Thymus (tissue), 11 donors: Measurements from ENCODE around the gene ZDHHC8. TPM values are rescaled to one million over a fixed set of nuclear protein-coding genes. Genes with fewer than 3 reads are reported as not detected.

Experiments used
- DNase-seq, 9 donors: peaks; one replicate each; pipeline ENCODE4 v3.0.0-alpha.2; 2013; ENCODE audit warnings: low spot score in 9 of 9, low read depth in 6 of 9, missing footprints in 1 of 9
- H3K27ac ChIP-seq, 2 donors: one replicate each; pipeline ENCODE4 v1.5.1; 2013; ENCODE audit warnings: control low read depth in 1 of 2, low read depth in 1 of 2, low read length in 1 of 2, mild to moderate bottlenecking in 1 of 2, moderate library complexity in 1 of 2
- H3K27me3 ChIP-seq, 2 donors: one replicate each; pipeline ENCODE4 v1.5.1; 2013; ENCODE audit warnings: low read length in 1 of 2; ENCODE audit not compliant: control insufficient read depth in 2 of 2, insufficient read depth in 1 of 2
- H3K36me3 ChIP-seq, 2 donors: one replicate each; pipeline ENCODE4 v1.5.1; 2013; ENCODE audit warnings: low read length in 1 of 2, mild to moderate bottlenecking in 1 of 2, moderate library complexity in 1 of 2; ENCODE audit not compliant: control insufficient read depth in 2 of 2, insufficient read depth in 2 of 2
- H3K4me1 ChIP-seq, 2 donors: one replicate each; pipeline ENCODE4 v1.5.1; 2013; ENCODE audit warnings: low read length in 2 of 2; ENCODE audit not compliant: control insufficient read depth in 2 of 2, insufficient read depth in 2 of 2
- H3K4me3 ChIP-seq, 2 donors: one replicate each; pipeline ENCODE4 v1.5.1; 2013; ENCODE audit warnings: low read length in 2 of 2, control low read depth in 1 of 2, mild to moderate bottlenecking in 1 of 2
- H3K9me3 ChIP-seq, 2 donors: one replicate each; pipeline ENCODE4 v1.5.1; 2013; ENCODE audit warnings: low read length in 1 of 2, mild to moderate bottlenecking in 1 of 2; ENCODE audit not compliant: control insufficient read depth in 2 of 2, insufficient read depth in 1 of 2
- WGBS: extraction: QIAGEN DNeasy Blood & Tissue Kit; methylation state at CpG from one replicate; pipeline ENCODE4 v1.1.7; 2013; 5-methylcytosine and 5-hydroxymethylcytosine counted together
- polyA plus RNA-seq: library from polyadenylated mRNA; stranded (reverse); fragments of 200-250 nt; gene quantifications from one replicate; pipeline ENCODE4 v1.2.3, GENCODE V29; 2013
- total RNA-seq: library from RNA; stranded (reverse); fragments of 120-200 nt; gene quantifications from one replicate; pipeline ENCODE4 v1.2.4, GENCODE V29; 2013
- donor health status: healthy.

Gene ZDHHC8
- total and polyA plus RNA-seq, 2 donors, result 7.2 to 35.1 TPM

DNA sequence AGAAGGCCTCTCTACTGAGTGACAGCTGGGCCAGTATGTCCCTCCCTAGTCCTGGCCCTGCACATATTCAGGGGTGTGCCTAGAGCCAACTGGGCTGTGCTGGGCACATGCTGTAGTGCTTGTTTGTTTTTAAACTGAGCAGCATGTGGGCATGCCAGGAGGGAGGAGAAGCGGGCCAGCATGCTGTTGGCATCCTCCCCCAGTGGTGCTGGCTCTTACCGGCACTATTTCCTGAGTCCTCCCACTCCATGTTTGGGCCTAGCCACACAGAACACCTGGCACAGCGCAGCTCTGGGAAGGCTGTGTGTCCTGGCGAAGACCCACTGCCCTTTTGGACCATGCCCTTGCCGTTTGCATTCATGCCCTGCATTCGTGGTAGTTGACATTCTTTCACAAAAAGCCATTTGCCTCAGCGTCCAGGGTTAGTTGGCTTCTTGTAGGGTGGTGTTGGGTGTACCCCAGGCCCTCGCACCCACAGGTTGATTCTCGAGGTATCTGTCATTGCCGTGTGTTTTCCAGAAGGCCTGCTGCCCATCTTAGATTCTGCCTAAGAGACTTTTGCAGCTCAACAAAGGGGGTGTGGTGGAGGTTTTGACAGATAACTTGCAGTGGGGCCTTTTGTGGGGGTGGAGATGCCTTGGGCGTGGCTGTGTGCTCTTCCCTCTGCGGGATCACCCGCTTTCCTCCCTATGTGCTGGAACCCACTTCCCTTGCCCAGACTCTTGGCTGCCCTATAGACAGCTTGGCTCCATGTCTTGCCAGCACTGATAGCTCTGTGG lies 38.0 kb upstream of the ZDHHC8 start:
- Histone ChIP-seq H3K27me3 (no peaks in the 10 kb centered on the region), H3K36me3 (peaks cover 80 to 96% of the 10 kb centered on the region in 2 donors), H3K27ac (no peak overlapping the region), H3K9me3 (peaks cover 3 to 5% of the 10 kb centered on the region in 2 donors), H3K4me3 (no peak overlapping the region), H3K4me1 (peaks cover under 1 to 7% of the 10 kb centered on the region in 2 donors)
- 98% methylated on average over 13 of the region's 13 CpGs for WGBS
- DNase-seq, result no peak

DNA sequence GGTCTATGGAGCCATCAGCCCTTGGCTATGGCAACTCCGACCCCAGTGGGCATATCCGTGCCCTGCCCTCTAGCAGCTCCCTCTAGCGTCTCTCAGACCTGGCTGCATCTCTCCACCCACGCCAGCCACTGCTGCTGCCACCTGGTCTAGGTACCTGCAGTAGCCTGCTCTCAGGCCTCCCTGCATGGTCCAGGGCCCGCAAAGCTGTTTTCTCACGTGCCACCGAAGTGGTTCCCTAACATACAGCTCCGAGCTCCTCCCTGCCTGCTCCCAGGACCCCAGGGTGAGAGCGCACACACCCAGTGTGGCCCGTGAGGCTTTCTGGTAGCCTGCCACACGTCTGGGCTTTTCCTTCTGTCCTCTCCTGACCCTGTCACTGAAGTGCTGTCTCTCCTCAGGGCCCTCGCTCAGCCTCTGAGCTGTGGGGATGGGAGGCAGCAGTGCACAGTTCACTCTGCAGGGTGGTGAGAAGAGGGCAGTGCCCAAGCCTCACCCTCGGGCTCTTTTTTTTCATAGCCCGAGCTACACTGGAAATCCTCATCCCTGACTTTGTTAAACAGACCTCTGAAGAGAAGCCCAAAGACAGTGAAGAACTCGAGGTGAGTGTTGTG lies 37.3 kb upstream of the ZDHHC8 start:
- Histone ChIP-seq H3K4me3 (no peak overlapping the region), H3K36me3 (peaks cover 76 to 96% of the 10 kb centered on the region in 2 donors), H3K9me3 (peaks cover 3 to 5% of the 10 kb centered on the region in 2 donors), H3K4me1 (peaks cover 8 to 14% of the 10 kb centered on the region in 2 donors), H3K27ac (no peak overlapping the region), H3K27me3 (no peaks in the 10 kb centered on the region)
- DNase-seq, result no peak
- 98% methylated on average over 15 of the region's 15 CpGs for WGBS

DNA sequence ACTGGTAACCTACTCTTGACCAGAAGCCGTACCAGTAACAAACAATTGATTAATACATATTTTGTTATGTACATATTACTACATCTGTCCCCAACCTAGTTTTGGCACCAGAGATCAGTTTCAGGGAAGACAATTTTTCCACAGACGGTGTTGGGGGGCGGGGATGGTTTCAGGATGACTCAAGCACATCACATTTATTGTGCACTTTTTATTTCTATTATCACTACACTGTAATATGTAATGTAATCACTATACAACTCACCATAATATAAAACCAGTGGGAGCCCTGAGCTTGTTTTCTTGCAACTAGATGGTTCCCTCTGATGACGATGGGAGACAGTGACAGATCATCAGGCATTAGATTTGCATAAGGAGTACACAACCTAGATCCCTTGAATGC lies 36.1 kb upstream of the ZDHHC8 start:
- Histone ChIP-seq H3K36me3 (peaks cover 66 to 90% of the 10 kb centered on the region in 2 donors), H3K9me3 (peaks cover 3 to 5% of the 10 kb centered on the region in 2 donors), H3K27me3 (no peaks in the 10 kb centered on the region), H3K4me3 (no peak overlapping the region), H3K4me1 (peaks cover 20 to 22% of the 10 kb centered on the region in 2 donors), H3K27ac (no peak overlapping the region)
- WGBS, result 97% methylated on average over 4 of the region's 4 CpGs
- no peak for DNase-seq

DNA sequence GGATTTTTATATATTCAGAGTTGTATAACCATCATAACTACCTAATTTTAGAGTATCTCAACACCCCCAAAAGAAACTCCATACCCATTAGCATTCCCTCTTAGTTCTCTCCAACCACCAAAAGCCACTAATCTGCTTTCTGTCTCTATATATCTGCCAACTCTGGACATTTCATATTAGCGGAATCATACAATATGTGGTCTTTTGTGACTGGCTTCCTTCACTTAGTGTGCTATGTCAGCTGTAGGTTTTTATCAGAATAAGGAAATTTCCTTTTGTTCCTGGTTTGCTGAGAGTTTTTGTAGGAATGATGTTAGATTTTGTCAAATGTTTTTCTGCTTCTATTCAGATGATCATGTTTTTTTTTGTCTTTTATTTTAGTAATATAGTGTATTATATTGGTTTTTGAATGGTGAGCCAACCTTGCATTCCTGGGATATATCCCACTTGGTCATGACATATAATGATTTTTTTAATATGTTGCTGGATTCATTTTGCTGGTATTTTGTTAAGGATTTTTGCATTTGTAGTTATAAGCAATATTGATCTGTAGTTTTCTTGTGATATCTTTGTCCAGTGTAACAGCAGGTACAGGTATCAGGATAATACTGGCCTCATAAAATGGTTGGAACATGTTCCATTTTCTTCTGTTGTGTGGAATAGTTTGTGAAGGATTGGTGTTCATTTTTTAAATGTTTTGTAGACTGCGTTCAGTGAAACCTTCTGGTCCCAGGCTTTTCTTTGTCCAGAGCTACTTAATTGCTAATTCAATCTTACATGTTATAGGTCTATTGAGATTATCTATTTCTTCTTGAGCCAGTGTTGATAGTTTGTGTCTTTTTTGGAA lies 34.8 kb upstream of the ZDHHC8 start:
- peaks cover 56 to 77% of the 10 kb centered on the region in 2 donors for H3K36me3 ChIP-seq
- no peak overlapping the region for H3K4me3 ChIP-seq
- no peak for DNase-seq
- no peaks in the 10 kb centered on the region for H3K27me3 ChIP-seq
- H3K4me1 ChIP-seq, result peaks cover 30 to 35% of the 10 kb centered on the region in 2 donors
- over 99% methylated on average over 2 of the region's 2 CpGs for WGBS
- peaks cover 3 to 5% of the 10 kb centered on the region in 2 donors for H3K9me3 ChIP-seq
- H3K27ac ChIP-seq, result no peak overlapping the region

DNA sequence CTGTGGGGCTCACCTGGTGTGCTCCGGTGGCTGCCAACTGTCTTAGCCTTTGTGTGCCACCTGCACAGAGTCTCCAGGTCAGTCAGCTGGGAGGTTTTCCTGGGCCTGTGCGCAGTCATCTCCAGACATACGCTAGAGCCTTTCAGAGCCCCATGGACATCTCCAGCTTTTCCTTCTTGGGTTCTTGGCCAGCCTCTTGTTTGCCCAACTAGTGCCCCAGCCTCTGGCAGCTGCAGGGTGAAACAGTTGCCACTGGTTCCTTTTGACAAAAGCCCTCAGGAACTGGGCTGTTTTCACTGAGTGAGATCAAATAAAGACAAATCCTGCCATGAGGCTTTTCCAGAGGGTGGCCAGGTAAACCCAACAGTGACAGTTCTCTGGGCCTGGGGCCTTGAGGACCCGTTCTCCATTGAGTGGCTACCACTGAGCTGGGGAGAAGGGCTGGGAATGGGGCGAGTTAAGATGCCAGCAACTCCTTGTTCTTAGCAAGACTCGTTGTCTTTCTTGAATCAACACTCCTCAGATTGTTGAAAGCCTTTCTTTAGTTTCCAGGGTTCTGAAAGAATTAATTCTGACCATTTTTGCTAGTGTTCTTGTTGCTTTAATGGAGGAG lies 32.4 kb upstream of the ZDHHC8 start:
- peaks cover 30 to 43% of the 10 kb centered on the region in 2 donors for H3K4me1 ChIP-seq
- peaks cover 2 to 3% of the 10 kb centered on the region in 2 donors for H3K9me3 ChIP-seq
- H3K27me3 ChIP-seq, result no peaks in the 10 kb centered on the region
- peaks cover 43 to 69% of the 10 kb centered on the region in 2 donors for H3K36me3 ChIP-seq
- DNase-seq, result no peak
- H3K27ac ChIP-seq, result peak overlapping the region; percentile 58 to 73
- no peak overlapping the region for H3K4me3 ChIP-seq
- WGBS, result 91% methylated on average over 6 of the region's 6 CpGs

DNA sequence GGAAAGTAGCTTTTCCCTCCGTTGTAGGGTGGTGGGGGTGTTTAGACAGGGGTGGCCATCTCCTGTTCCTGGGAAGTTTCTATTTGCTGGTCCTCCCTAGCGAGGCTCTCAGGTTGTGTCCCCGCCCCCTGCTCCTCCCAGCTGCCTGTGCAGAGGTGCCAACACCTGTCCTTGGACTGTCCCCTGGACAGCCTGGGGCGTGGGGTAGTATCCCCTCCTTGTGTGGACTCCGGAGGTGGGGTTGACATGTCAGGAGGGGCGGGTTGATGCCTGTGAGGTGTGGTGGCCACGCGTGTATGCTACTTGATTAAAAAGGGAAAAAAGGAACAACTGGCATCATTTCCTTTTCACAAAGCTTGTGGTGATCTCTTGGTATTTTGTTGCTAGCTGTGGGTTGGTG lies 30.0 kb upstream of the ZDHHC8 start:
- H3K27me3 ChIP-seq, result no peaks in the 10 kb centered on the region
- peaks cover 30 to 43% of the 10 kb centered on the region in 2 donors for H3K4me1 ChIP-seq
- no peak overlapping the region for H3K27ac ChIP-seq
- no peak for DNase-seq
- H3K9me3 ChIP-seq, result no peaks in the 10 kb centered on the region
- peaks cover 44 to 70% of the 10 kb centered on the region in 2 donors for H3K36me3 ChIP-seq
- no peak overlapping the region for H3K4me3 ChIP-seq
- 82% methylated on average over 8 of the region's 8 CpGs for WGBS

DNA sequence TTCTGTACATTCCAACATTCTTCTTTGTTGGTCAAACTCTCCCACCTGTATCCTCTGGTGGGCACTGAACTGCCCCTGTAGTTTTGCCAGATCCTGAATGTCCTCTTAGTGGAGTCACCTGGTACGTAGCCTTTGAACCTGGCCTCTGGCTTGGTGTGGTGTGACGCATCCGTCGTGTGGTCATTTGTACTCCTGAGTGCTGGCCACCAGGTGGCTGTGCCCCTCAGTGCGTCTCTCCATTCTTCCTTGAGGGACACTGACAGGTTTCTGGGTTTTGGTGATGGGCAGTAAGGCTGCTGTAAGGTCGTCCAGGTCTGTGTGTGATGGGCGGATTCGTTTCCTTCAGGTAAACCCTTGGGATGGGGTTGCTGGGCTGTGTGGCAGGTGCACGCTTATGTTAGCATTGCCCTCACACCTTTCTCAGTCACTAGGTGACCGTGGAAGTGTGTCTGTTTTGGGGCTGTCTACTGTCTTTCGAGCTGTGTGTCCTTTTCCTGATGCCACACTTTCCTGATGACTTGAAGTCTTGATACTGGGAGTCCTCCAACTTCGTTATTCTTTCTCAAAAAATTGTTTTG lies 29.3 kb upstream of the ZDHHC8 start:
- H3K27me3 ChIP-seq, result no peaks in the 10 kb centered on the region
- H3K36me3 ChIP-seq, result peaks cover 50 to 70% of the 10 kb centered on the region in 2 donors
- DNase-seq, result no peak
- WGBS, result 97% methylated on average over 12 of the region's 12 CpGs
- H3K4me1 ChIP-seq, result peaks cover 30 to 43% of the 10 kb centered on the region in 2 donors
- no peak overlapping the region for H3K27ac ChIP-seq
- no peak overlapping the region for H3K4me3 ChIP-seq
- H3K9me3 ChIP-seq, result no peaks in the 10 kb centered on the region

DNA sequence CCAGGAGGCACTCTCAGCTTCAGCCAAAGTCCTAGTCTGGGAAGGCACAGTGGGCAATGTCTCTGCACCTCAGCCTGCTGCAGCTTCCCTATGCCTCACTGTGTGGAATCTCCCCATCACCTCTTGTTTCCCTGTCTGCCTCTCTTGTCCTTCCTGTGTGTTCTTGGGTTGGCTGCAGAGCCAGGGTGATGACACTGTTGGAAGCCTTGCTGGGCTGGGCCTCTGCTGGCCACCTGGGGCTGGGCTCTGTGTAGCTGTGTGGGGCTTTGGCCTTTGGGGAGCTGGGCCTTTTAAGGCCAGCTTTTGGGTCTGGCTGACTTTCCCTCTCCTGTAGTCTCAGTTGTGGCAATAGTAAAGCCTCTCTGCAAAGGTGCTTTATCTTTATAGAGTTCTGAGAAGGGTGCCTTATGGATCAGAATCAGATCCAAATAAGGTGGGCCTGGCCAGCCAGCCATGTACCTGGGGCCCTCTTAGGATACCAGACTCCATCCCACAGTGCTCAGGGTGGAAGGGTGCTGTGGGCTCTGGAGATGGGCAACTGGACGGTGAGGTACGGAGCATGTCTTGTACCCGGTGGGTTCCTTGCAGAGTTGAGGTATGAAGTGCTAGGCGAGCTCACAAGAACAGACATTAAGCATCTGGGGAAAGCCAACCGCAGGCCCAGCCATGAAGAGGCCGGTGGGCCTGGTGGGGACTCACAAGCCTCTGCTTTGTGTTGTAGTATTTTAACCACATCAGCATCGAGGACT lies 26.0 kb upstream of the ZDHHC8 start:
- H3K27me3 ChIP-seq, result no peaks in the 10 kb centered on the region
- peaks cover 78 to 80% of the 10 kb centered on the region in 2 donors for H3K36me3 ChIP-seq
- peaks cover 12 to 33% of the 10 kb centered on the region in 2 donors for H3K4me1 ChIP-seq
- H3K27ac ChIP-seq, result no peak overlapping the region
- H3K4me3 ChIP-seq, result no peak overlapping the region
- 98% methylated on average over 7 of the region's 7 CpGs for WGBS
- no peak for DNase-seq
- H3K9me3 ChIP-seq, result no peaks in the 10 kb centered on the region
